H9 (cell line): ENCODE data around the gene ZMIZ1. TPM values are rescaled to one million over a fixed set of nuclear protein-coding genes. Genes with fewer than 3 reads are reported as not detected.

Experiments
- DNase-seq: peaks from one replicate; pipeline ENCODE4 v3.0.0-alpha.2; 2017
- H2AFZ ChIP-seq: one replicate; pipeline ENCODE4 v1.6.1; 2013; ENCODE audit warnings: mild to moderate bottlenecking, low read length, control low read depth, moderate library complexity
- H2AK5ac ChIP-seq: 2 replicates; pipeline ENCODE4 v1.6.1; 2013; ENCODE audit warnings: low read length, control low read depth, mixed read lengths; ENCODE audit not compliant: insufficient read length
- H2BK120ac ChIP-seq: one replicate; pipeline ENCODE4 v1.6.1; 2013; ENCODE audit warnings: low read depth, mild to moderate bottlenecking, low read length, control low read depth, inconsistent platforms; ENCODE audit not compliant: poor library complexity, severe bottlenecking
- H2BK12ac ChIP-seq: 2 replicates; pipeline ENCODE4 v1.6.1; 2013; ENCODE audit warnings: low read length, control low read depth, mixed read lengths, low read depth; ENCODE audit not compliant: insufficient read length
- H2BK15ac ChIP-seq: 2 replicates; pipeline ENCODE4 v1.6.1; 2013; ENCODE audit warnings: low read depth, low read length, control low read depth
- H2BK20ac ChIP-seq: one replicate; pipeline ENCODE4 v1.6.1; 2013; ENCODE audit warnings: low read depth, mild to moderate bottlenecking, low read length, control low read depth, inconsistent platforms; ENCODE audit not compliant: poor library complexity, severe bottlenecking
- H2BK5ac ChIP-seq: 2 replicates; pipeline ENCODE4 v1.6.1; 2013; ENCODE audit warnings: low read length, control low read depth, mixed read lengths; ENCODE audit not compliant: insufficient read length
- H3K14ac ChIP-seq: 2 replicates; pipeline ENCODE4 v1.6.1; 2013; ENCODE audit warnings: low read length, control low read depth; ENCODE audit not compliant: insufficient read depth
- H3K18ac ChIP-seq: 2 replicates; pipeline ENCODE4 v1.6.1; 2013; ENCODE audit warnings: low read depth, mild to moderate bottlenecking, mixed read lengths, low read length, control low read depth; ENCODE audit not compliant: insufficient read length
- H3K23ac ChIP-seq: 2 replicates; pipeline ENCODE4 v1.6.1; 2013; ENCODE audit warnings: low read length, control low read depth, mixed read lengths, low read depth; ENCODE audit not compliant: insufficient read length
- H3K23me2 ChIP-seq: 2 replicates; pipeline ENCODE4 v1.6.1; 2013; ENCODE audit warnings: low read depth, mild to moderate bottlenecking, mixed read lengths, low read length, control low read depth; ENCODE audit not compliant: insufficient read length, poor library complexity, severe bottlenecking
- H3K27ac ChIP-seq: 2 replicates; pipeline ENCODE4 v1.5.1; 2013; ENCODE audit warnings: low read length, control low read depth, mixed read lengths, low read depth; ENCODE audit not compliant: insufficient read length
- H3K27me3 ChIP-seq: 2 replicates; pipeline ENCODE4 v1.6.1; 2013; ENCODE audit warnings: low read length, control low read depth, inconsistent platforms; ENCODE audit not compliant: insufficient read depth
- H3K4ac ChIP-seq: 2 replicates; pipeline ENCODE4 v1.6.1; 2013; ENCODE audit warnings: low read depth, mild to moderate bottlenecking, control low read depth, inconsistent platforms, low read length, moderate library complexity
- H3K4me1 ChIP-seq: 2 replicates; pipeline ENCODE4 v1.6.1; 2013; ENCODE audit warnings: low read length, control low read depth, inconsistent platforms; ENCODE audit not compliant: insufficient read depth
- H3K4me2 ChIP-seq: 2 replicates; pipeline ENCODE4 v1.6.1; 2013; ENCODE audit warnings: low read length, control low read depth, mixed read lengths; ENCODE audit not compliant: insufficient read length, insufficient read depth
- H3K56ac ChIP-seq: 2 replicates; pipeline ENCODE4 v1.6.1; 2013; ENCODE audit warnings: low read depth, mild to moderate bottlenecking, mixed read lengths, low read length, control low read depth; ENCODE audit not compliant: insufficient read length
- H3K79me1 ChIP-seq: 2 replicates; pipeline ENCODE4 v1.6.1; 2013; ENCODE audit warnings: low read depth, mild to moderate bottlenecking, moderate library complexity, low read length, control low read depth, inconsistent platforms; ENCODE audit not compliant: insufficient read depth, poor library complexity, severe bottlenecking
- H3K79me2 ChIP-seq: 2 replicates; pipeline ENCODE4 v1.6.1; 2013; ENCODE audit warnings: low read length, control low read depth, inconsistent platforms; ENCODE audit not compliant: insufficient read depth
- H3K9ac ChIP-seq: 2 replicates; pipeline ENCODE4 v1.6.1; 2013; ENCODE audit warnings: low read length, control low read depth, mixed read lengths; ENCODE audit not compliant: insufficient read length; ENCODE audit errors: extremely low read depth
- H3K9me3 ChIP-seq: one replicate; pipeline ENCODE4 v1.6.1; 2013; ENCODE audit warnings: low read depth, low read length, inconsistent platforms; ENCODE audit not compliant: control insufficient read depth
- H3T11ph ChIP-seq: one replicate; pipeline ENCODE4 v1.6.1; 2013; ENCODE audit warnings: mild to moderate bottlenecking, low read length, control low read depth, inconsistent platforms
- H4K20me1 ChIP-seq: one replicate; pipeline ENCODE4 v1.6.1; 2013; ENCODE audit not compliant: control insufficient read depth, insufficient read length, insufficient read depth
- H4K5ac ChIP-seq: 2 replicates; pipeline ENCODE4 v1.6.1; 2013; ENCODE audit warnings: low read depth, mild to moderate bottlenecking, mixed read lengths, low read length, control low read depth; ENCODE audit not compliant: insufficient read length
- H4K8ac ChIP-seq: replicated peaks from 2 replicates; pipeline ENCODE4 v1.6.1; 2013; ENCODE audit warnings: low read length, control low read depth, mixed read lengths, low read depth; ENCODE audit not compliant: insufficient read length
- H4K91ac ChIP-seq: 2 replicates; pipeline ENCODE4 v1.6.1; 2013; ENCODE audit warnings: low read depth, mild to moderate bottlenecking, moderate library complexity, mixed read lengths, low read length, control low read depth; ENCODE audit not compliant: insufficient read length
- H3K27ac Mint-ChIP-seq, 3 experiments: 2 replicates in 2 of 3; 3 replicates in 1 of 3; pipeline ENCODE4 v1.8.0; 2020 to 2021; ENCODE audit warnings: mixed read lengths in 3 of 3, mild to moderate bottlenecking in 1 of 3, moderate library complexity in 1 of 3
- H3K27me3 Mint-ChIP-seq: 2 replicates; pipeline ENCODE4 v1.8.0; 2021; ENCODE audit warnings: low read depth, mild to moderate bottlenecking, moderate library complexity, mixed read lengths
- H3K36me3 Mint-ChIP-seq, 3 experiments: 2 replicates in 2 of 3; 3 replicates in 1 of 3; pipeline ENCODE4 v1.8.0; 2020 to 2021; ENCODE audit warnings: low read depth in 3 of 3, mixed read lengths in 3 of 3; ENCODE audit not compliant: insufficient read depth in 1 of 3
- H3K4me1 Mint-ChIP-seq, 2 experiments: 2 replicates each; pipeline ENCODE4 v1.8.0; 2020; ENCODE audit warnings: mixed read lengths in 2 of 2
- H3K4me3 Mint-ChIP-seq, 2 experiments: 2 replicates in 1 of 2; 3 replicates in 1 of 2; pipeline ENCODE4 v1.8.0; 2020 to 2021; ENCODE audit warnings: mild to moderate bottlenecking in 2 of 2, mixed read lengths in 2 of 2, moderate library complexity in 1 of 2
- H3K9me3 Mint-ChIP-seq, 2 experiments: 2 replicates in 1 of 2; 3 replicates in 1 of 2; pipeline ENCODE4 v1.8.0; 2020; ENCODE audit warnings: mild to moderate bottlenecking in 2 of 2, mixed read lengths in 2 of 2, moderate library complexity in 1 of 2
- CTCF ChIP-seq: fragments of 200-600 bp; sonication (generic); conservative IDR thresholded peaks from 3 replicates; pipeline ENCODE4 v1.8.0; 2021; ENCODE audit warnings: antibody characterized with exemption, mild to moderate bottlenecking
- WGBS: extraction: QIAGEN DNeasy Blood & Tissue Kit; methylation state at CpG from one replicate; pipeline ENCODE4 v1.1.7; 2013; ENCODE audit warnings: missing lambda C conversion rate, low lambda C conversion rate, mixed read lengths; ENCODE audit not compliant: insufficient read length; ENCODE audit errors: extremely low coverage; 5-methylcytosine and 5-hydroxymethylcytosine counted together
- total RNA-seq: library from RNA; stranded (reverse); gene quantifications from 2 replicates; pipeline ENCODE4 v1.2.1, GENCODE V29; 2021

ZMIZ1 gene
- total RNA-seq, 1 experiment from 2014 or later: 36.9 TPM

GRCh38 chr10:79132681-79133381 lies 64.1 kb downstream of the ZMIZ1 start:
- H3K36me3 Mint-ChIP-seq: peaks cover 0 to 8% (median 3%) of the 10 kb centered on the region in 3 experiments; a peak in 3 of 7 replicates
- Histone ChIP-seq H3K27ac (no peak overlapping the region), H3K79me1 (peaks cover 2% of the 10 kb centered on the region), H3K18ac (no peak overlapping the region), H4K91ac (no peak overlapping the region), H3T11ph (no peak overlapping the region), H2BK20ac (no peak overlapping the region), H2AK5ac (no peak overlapping the region), H3K9ac (no peak overlapping the region), H2BK12ac (no peak overlapping the region), H3K14ac (no peak overlapping the region; the same call in 1 of the 2 replicates), H3K9me3 (no peaks in the 10 kb centered on the region), H2BK5ac (no peak overlapping the region), H3K79me2 (no peaks in the 10 kb centered on the region), H3K27me3 (no peaks in the 10 kb centered on the region), H3K4me2 (no peak overlapping the region), H2AFZ (no peak overlapping the region), H4K5ac (no peak overlapping the region), H4K8ac (no peak overlapping the region), H3K4ac (no peak overlapping the region), H2BK120ac (no peak overlapping the region), H2BK15ac (no peak overlapping the region), H3K56ac (no peak overlapping the region), H3K23ac (no peak overlapping the region), H4K20me1 (no peaks in the 10 kb centered on the region), H3K4me1 (peaks cover 17% of the 10 kb centered on the region), H3K23me2 (no peaks in the 10 kb centered on the region)
- H3K27me3 Mint-ChIP-seq: no peaks in the 10 kb centered on the region
- H3K4me1 Mint-ChIP-seq: peaks cover 78 to 81% of the 10 kb centered on the region in 2 experiments
- TF ChIP-seq CTCF: no peak
- H3K9me3 Mint-ChIP-seq: no peaks in the 10 kb centered on the region
- peak overlapping the region; percentile 12 to 57 (median 22); a peak in 3 of 7 replicates for H3K27ac Mint-ChIP-seq
- WGBS: no CpG with 5 or more reads among the region's 7 CpGs
- no peak for DNase-seq
- H3K4me3 Mint-ChIP-seq: no peak overlapping the region; a peak in 1 of 5 replicates
